ENCODE data around the gene P2RX6.
"Not testable (repeated sequence)": the region's sequence is repeated elsewhere in the genome, so short reads cannot be mapped to it uniquely, and the experiment has no call there.

Gene P2RX6

DNA sequence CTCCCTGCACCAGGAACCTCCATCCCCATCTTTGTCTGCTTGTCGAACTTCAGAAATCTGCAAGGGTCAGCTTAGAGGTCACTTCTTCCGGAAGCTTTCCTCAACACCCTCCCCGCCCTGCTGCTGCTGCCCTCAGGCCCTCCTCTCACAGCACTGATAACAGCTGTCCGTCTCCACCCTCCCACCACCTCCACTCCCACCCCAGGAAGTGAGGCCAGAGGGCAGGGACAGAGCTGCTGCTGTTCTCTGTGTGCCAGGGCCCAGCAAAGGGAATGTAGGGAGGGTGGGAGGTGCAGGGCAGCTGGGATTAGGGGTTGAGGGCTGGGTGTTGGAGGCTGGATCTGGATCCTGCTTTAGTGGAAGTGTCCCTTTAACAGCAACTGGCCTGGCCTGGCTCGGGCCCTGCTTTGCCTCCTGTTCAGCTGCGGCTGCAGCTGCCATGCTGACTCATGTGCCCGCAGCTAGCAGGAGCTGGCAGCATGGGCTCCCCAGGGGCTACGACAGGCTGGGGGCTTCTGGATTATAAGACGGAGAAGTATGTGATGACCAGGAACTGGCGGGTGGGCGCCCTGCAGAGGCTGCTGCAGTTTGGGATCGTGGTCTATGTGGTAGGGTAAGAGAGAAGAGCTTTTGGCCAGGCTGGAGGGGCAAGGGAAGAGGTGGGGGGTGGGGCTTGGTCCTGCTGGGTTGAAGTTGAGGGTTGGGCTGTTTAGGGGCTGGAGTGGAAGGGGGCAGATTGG, at the start of gene P2RX6:
Gene P2RX6 (plus strand): TSS at position 440 of the 740 bp plus-strand sequence. CDS start 10 bp downstream, at position 450.
- no peak for DNase-seq

GRCh38 chr22:20965888-20966855, 48.8 kb upstream of the P2RX6 start:
- no peak for DNase-seq

GRCh38 chr22:20966883-20967696, 47.9 kb upstream of the P2RX6 start, which contains the start of gene AIFM3:
AIFM3 (plus strand) TSS chr22:20967255; CDS start chr22:20967945, 690 bp downstream.
- DNase-seq = no peak

GRCh38 chr22:20967697-20968211, 47.2 kb upstream of the P2RX6 start:
- DNase-seq = no peak

DNA sequence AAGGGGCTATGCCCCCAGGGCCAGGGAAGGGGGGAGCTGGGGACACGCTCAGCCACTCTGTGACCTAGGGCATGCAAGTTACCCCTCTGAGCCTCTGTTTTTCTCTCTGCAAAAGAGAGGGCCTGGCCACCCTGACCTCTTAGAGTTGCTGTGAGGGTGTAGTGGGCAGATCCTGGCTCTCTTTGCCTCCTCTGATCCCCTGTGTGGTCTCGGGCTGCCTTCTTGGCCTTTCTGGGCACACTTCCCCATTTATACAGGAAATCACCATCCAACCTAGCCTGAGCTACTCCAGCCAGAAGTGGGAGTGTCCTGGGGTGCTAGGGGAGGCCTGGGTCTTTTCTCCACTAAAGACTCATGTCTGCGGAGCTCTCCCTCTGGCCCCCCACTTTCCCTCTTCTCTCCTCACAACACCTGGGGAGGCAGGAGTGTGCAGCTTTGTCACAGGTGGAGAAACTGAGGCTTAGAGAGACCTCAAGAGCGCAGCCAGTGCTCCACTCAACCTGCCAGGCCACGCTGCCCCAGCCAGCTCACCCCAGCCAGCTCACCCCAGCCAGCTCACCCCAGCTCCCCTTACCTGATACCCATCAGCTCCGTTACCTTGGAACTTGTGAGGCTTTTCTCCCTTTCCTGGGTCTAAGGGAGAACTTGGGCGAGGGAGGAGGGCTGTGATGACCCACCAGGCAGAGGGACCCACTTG, 46.5 kb upstream of the P2RX6 start:
- DNase-seq = no peak

DNA sequence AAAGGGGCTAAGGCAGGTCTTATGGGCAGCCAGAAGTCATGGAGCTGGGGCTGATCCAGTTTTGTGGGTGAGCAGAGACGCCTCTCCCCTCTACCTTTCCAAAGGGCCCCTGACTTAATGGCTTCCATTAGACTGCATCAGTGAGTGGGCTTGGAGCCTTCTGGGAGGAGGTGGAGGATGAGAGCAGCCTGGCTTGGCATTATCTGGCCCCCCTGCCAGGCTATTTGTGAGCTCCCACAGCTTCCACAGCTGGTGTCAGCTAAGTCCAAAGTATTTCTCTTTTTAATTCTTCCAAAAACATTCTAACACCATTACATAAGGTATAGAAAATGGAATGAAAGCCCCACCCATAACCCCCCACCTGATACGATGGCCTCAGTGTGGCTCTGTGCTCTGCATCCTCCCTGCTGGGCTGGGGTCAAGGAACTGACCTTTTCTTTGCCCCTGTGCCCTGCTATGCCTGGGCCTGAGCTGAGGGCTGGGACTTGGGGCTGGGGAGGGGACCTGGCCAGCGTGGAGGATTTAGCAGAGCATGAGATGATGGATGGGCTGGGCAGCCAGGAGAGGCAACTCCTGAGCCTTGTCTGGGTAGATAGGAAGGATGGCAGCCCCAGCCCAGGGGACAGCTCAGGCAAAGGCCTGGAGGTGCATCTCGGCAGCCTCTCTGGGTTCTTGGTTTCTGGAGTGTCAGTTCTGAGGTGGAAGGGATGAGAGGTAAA, 43.9 kb upstream of the P2RX6 start:
- DNase-seq = no peak

- DNase-seq = not testable (repeated sequence)
Measured at GRCh38 chr22:20972014-20972694, 42.8 kb upstream of the P2RX6 start.

DNA sequence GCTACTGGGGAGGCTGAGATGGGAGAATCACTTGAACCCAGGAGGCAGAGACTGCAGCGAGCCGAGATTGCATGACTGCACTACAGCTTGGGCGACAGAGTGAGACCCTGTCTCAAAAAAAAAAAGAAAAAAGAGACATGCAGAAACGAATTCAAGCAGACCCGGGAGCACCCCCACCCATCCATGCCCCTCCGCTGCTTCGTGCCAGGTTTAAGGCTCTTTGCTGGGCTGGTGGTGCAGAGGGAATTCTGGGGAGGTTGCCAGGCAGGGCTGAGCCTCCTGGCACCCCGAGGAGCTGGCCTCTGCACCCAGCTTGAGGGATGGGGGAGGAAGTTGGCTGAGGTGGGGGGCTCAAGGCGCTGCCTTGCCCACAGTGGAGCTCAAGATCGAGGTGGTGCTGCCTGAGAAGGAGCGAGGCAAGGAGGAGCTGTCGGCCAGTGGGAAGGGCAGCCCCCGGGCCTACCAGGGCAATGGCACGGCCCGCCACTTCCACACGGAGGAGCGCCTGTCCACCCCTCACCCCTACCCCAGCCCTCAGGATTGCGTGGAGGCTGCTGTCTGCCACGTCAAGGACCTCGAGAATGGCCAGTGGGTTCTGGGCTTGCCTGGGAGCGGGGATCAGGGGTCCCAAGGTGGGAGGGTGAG, 41.9 kb upstream of the P2RX6 start:
- no peak for DNase-seq

GRCh38 chr22:20973634-20974286, 41.2 kb upstream of the P2RX6 start:
- DNase-seq = no peak

DNA sequence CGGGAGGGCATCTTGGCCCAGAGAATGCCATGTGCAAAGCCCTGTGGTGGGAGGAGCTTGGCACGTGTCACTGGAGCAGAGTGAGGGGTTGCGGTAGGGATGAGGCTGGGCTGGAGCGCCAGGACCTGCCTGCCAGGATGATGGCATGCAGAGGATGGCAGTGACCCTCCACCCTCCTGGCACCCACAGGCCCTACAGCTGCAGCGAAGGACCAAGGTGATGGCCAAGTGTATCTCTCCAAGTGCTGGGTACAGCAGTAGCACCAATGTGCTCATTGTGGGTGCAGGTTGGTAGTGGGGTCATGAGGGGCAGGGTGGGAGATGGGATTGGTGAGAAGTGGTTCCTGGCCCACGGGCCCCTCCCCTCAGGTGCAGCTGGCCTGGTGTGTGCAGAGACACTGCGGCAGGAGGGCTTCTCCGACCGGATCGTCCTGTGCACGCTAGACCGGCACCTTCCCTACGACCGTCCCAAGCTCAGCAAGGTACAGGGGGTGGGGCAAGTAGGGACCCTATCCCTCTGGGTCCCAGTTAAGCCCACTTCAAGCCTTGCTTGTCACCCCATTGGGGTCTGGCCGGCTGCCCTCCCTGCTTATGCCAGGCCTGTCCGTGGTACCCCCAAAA, 40.5 kb upstream of the P2RX6 start:
- no peak for DNase-seq

DNA sequence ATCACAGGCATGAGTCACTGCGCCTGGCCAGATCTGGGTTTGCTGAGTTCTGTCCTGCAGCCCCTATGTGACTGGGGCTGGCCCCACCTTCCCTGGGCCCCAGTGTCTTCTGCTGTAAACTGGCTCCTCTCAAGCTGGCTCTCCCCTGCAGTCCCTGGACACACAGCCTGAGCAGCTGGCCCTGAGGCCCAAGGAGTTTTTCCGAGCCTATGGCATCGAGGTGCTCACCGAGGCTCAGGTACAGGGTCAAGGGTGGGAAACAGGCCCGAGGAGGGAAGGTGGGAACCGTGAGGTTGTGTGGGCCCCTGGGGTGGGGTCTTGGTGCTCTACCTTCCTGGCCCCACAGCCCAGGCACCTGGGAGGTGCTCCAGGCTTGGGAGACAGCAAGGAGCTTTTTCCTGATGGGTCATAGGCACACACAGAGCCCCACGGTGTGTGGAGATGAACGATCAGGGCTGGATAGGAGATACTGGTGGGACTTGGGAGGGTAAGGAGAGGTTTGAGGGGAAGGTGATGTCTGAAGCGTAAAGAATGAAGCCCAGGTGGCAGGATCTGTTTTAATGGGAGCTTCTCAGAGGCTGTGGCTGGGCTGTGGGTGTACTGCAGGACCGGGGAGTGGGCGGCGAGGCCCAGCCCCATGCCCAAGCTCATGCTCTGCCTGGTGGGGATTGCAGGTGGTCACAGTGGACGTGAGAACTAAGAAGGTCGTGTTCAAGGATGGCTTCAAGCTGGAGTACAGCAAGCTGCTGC, 39.2 kb upstream of the P2RX6 start:
- DNase-seq = no peak

DNA sequence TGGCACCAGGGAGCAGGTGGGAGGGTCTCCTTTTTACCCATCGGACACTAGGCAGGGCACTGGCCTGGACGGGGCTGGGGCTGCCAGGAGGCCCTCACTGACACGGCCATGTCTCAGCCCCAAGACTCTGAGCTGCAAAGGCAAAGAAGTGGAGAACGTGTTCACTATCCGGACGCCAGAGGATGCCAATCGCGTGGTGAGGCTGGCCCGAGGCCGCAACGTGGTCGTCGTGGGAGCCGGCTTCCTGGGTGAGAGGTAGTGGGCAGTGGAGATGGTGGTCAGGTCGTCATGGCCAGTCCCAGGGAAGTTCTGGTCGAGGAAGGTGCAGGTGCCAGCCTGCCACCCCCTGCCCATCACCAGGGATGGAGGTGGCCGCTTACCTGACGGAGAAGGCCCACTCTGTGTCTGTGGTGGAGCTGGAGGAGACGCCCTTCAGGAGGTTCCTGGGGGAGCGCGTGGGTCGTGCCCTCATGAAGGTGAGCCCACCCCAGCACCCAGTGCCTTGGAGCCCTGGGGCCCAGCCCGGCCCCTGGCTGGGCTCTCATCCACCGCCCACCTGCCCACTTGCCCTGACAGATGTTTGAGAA, 38.6 kb upstream of the P2RX6 start:
- DNase-seq = no peak

DNA sequence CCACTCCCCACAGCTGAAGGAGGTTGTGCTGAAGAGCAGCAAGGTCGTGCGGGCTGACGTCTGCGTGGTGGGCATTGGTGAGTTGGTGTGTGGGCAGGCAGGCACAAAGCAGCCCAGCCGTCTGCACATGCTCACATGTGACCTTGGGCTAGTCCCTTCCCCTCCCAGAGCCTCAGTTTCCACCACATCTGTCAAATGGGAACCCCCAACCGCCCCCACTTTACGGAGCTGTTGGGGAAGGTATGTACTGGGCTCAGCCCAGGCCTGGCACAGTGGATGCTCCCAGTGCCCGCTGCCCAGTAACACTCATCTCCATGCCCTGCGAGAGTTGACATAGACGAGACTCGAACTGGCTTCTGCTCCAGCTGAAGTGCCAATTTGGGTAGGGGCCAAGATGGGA, 37.9 kb upstream of the P2RX6 start:
- no peak for DNase-seq

DNA sequence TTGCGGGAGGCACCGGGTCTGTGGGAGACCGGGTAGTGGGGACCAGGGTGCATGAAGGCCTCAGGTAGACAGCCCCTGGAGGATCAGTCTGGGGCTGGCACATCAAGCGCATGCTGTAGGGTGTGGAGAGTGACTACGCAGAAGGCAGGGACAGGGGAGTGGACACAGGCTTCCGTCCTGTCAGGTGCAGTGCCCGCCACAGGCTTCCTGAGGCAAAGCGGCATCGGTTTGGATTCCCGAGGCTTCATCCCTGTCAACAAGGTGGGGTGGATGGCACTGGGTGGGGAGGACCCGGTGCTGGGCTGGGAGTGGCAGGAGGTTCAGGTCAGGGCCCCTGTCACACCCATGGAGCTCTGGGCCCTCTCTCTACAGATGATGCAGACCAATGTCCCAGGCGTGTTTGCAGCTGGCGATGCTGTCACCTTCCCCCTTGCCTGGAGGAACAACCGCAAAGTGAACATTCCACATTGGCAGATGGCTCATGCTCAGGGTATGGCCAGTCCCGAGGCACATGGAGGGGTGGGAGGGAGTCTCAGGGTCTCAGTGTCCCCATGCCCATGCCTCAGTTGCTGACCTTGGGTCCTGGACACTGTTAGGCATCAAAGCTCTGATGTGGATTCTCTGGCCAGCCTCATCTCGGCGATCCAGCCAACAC, 37.3 kb upstream of the P2RX6 start:
- DNase-seq = no peak

- DNase-seq = no peak
Measured at GRCh38 chr22:20978419-20978818, 36.5 kb upstream of the P2RX6 start.

- DNase-seq = peak; percentile 23
Measured at GRCh38 chr22:20979243-20979809, 35.6 kb upstream of the P2RX6 start.

DNA sequence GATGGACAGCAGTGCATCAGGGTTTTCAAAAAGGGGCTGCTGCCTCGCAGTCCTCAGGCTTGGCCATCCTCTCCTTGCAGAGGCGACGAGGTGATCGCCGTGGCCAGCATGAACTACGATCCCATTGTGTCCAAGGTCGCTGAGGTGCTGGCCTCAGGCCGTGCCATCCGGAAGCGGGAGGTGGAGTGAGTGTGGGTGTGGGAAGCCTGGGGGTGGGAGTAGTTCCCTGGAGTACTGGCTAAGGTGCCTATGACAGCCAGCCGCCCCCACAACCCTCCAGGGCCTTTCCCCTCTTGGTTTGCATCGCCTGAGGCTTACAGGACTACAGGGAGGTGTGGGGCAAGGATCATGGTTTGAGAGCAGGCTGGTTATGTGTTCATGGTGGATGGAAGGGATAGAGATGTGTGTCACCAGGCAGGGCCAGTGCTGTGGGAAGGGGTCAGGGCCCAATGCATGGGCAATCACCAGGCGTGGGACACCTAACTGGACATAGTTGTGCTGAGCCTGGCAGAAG, 35.0 kb upstream of the P2RX6 start:
- no peak for DNase-seq

Data from activated effector memory CD4-positive, alpha-beta T cell treated with Interleukin-2 at 50 U/mL for 16 hours (primary cell).